Activated CD4-positive, alpha-beta T cell treated with anti-CD3 and anti-CD28 coated beads, Interleukin-2, amount 50 U/mL, for 24 hours (primary cell): ENCODE results near the gene REV1.
"Not testable (repeated sequence)": the region's sequence is repeated elsewhere in the genome, so short reads cannot be mapped to it uniquely, and the experiment has no call there.

Experiments used
- DNase-seq, 2 donors: peaks; one replicate each; pipeline ENCODE4 v3.0.0-alpha.2; 2020; ENCODE audit warnings: low read depth in 1 of 2, low spot score in 1 of 2

REV1 gene

DNA sequence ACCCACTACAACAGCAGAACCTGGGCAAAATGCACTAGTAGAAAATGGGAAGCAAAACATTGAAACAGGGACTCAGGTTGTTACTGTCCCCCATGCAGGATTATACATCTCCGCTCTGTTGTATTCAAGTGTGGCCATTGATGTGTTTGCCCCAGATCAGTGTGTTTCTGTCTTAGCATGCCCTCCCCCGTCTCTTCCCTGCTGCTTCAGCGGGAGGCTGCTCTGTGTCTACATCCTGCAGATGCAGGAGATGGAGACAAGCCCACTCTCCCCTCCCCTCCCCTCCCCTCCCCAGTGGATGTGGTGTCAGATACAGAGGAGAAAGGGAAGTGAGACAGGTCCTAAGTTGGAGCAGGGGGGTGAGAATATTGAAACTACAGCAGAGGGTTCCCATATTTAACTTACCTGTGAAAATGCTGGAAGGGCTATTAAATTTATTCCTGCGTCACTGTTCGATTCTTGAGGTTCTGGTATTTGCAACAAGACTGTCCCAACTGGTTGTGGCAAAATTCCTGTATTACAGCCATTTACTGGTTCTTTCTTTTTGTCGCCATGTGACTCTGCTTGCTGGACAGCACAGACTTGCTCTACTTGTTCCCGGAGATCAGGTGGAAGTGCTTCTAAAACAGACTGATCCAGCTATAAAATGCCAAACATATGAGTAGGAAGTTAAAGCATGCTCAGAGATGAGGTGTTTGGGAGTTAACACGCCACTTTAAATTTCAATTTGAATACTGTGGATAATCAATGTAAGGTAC lies 85.6 kb downstream of the REV1 start:
- DNase-seq: no peak

- no peak for DNase-seq
These were observed 86.3 kb downstream of the REV1 start for GRCh38 chr2:99403524-99403923.

GRCh38 chr2:99403084-99403483 lies 86.7 kb downstream of the REV1 start:
- DNase-seq: no peak

GRCh38 chr2:99401841-99402240 lies 88.0 kb downstream of the REV1 start:
- DNase-seq: no peak

DNA sequence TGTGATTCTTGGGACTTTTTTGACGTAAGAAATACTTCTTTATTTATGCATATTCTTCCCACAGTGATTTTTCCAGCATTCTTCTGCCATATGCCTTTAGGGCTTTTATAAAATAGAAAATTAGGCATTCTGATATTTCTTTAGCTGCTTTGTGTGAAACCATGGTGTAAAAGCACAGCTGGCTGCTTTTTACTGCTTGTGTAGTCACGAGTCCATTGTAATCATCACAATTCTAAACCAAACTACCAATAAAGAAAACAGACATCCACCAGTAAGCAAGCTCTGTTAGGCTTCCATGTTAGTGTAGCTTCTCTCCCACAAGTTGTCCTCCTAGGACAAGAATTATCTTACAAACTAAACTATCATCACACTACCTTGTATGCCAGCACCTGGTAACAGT lies 90.0 kb downstream of the REV1 start:
- DNase-seq: no peak

- no peak for DNase-seq
These were observed 90.8 kb downstream of the REV1 start for GRCh38 chr2:99399063-99399462.

DNA sequence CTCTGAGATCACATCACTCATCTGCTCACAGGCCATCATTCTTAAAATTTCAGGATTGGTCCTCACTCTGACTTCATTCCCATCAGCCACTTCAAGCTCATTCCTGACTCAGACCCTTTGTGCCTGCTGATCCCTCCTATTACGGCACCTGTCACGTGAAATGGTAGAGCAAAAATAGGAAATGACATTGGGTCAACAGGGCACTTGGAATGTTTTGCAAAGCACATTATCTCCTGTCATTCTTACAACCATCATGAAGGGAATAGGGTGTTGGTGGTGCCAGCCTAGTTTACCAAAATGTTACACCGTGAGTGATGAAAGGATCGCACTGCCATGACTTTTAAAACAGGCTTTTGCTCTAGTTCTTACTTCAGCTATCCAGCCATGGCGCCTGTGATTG lies 91.5 kb downstream of the REV1 start:
- no peak for DNase-seq

- no peak for DNase-seq
These were observed 92.4 kb downstream of the REV1 start for GRCh38 chr2:99397266-99397920.

DNA sequence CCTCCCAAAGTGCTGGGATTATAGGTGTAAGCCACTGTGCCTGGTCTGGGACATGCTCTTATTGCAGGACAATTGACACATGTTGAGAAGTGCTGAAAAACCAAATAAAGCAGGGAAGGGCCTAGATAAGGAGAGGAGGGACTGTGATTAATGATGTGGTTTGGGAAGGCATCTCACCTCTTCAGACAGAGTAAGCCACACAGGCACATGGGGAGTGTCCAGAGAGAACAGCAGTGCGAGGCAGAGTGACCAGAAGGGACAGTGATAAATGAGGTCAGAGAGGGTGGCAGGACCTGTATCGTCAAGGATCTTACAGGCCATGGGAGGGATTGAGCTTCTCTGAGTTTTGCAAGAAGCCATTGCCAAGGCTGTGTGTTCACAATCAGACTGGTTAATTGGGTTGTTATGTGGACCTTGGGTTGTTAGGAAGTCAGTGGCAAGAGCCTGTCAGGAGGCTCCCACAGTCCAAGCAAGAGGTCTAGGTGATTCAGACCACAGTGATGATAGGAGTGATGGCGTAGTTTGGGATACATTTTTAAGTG lies 94.2 kb downstream of the REV1 start:
- DNase-seq: no peak

- no peak for DNase-seq
These were observed 99.9 kb downstream of the REV1 start for GRCh38 chr2:99389946-99390345.

DNA sequence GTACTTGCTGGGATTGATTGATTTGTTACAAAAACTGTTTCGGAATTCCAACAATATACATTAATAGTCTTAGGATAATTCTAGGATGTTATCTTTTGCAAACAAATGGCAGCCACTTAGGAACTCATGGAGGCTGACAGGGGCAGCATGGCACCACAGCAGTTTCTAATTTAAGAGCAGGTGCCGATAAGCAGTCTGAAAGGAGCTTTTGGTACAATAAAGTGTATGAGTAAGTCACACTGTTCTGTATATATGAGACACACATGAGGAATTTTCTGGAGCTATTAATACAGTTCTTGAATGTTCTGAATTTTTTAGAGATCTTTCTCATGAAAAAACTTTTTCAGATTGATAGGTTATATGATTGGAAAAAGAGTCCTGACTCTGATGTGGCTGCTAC lies 100.4 kb downstream of the REV1 start:
- DNase-seq: no peak

DNA sequence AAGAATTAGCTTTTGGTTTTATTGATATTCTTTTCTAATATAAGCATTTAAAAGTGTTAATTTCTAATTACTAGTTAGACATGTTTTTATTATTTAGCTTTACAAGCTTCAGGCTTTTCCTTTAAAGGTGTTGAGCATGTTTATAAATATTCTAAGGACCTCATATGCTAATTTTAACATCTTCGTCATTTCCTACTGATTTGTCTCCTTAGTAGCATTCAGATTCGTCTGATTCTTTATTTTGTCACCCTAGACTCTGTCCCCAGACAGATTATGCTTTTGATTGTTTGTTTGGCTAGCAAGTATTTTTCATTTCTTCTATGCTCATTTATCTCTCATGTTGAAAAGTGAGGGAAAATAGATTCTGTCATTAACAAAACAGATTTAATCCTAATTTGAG lies 100.9 kb downstream of the REV1 start:
- no peak for DNase-seq

DNA sequence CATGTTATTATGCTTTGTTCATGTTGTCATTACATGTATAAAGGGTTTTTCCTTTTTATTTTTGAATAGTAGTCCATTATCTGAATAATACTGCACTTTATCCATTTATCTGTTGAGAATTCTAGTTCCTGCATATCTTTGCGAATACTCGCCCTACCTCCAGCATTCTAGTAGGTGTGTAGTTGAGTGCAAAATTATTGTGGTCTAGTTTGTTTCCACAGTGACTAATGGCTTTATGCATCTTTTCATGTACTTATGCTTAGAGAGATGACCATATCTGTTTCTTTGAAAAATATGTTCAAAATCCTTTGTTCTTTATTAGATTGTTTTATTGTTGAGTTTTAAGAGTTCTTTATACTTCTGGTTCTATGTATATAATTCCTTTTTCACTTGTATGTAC lies 103.8 kb downstream of the REV1 start:
- no peak for DNase-seq

- DNase-seq: no peak
These were observed 107.7 kb downstream of the REV1 start for GRCh38 chr2:99382143-99382542.

DNA sequence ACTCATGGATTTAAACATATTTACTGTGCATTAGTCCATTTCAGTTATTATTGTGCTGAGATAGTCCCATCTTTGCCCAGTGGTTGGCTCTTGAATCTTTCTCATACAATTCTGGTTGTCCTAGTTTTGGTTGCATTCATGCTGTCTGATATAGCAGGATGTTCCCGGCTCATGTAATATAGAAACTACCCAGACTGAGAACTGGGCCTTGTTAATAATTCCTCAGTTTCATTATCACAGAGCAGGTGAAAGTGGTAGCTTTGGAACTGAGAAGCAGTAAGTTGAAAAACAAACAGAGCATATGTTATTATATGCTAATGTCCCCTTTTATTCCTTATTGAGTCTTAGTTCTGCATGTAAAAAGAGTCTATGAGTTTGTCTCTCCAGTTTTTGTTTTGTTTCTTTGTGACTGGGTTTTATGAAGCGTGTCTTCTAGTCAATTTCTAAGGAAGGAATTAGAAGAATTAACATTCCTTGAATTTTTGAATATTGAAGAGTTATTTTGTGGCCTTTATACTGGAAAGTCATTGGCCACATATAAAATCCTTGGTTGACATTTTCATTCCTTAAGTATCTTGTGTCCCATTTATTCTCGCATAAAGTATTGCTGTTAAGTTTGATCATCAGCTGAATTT lies 109.3 kb downstream of the REV1 start:
- DNase-seq: no peak

- DNase-seq: no peak
These were observed 111.9 kb downstream of the REV1 start for GRCh38 chr2:99377879-99378278.

GRCh38 chr2:99376254-99376864 lies 113.5 kb downstream of the REV1 start:
- no peak for DNase-seq

DNA sequence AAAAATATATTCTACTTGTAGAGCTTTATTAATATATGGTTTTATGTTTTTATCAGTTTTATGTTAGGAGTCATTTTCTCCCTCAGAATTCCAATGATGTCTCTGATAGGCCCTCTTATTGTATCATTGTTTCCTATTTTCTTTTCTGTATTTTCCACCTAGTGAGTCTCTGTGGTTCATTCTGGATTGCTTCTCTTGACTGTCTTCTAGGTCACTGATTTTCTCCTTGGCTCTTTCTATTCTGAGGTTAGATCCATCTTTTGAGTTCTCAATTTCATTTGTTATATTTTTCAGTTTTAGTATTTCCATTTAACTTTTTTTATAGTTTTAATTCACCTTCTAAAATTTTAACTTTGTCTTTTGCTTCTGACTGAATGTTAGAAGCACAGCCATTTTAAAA lies 115.1 kb downstream of the REV1 start:
- DNase-seq: no peak

DNA sequence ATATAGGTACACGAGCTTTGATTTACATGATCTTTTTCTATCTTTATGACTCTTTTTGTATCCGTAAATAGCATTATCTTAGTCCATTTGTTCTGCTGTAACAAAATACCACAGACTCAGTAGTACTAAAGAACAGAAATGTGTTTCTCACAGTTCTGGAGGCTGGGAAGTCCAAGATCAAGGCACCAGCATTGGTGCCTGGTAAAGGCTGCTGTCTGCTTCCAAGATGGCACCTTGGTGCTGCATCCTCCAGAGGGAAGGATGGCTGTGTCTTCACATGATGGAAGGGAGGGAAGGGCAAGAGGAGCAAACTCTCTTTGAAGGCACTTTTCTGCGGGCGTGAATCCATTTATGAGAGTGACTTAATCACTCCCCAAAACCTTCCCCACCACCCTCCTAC lies 116.7 kb downstream of the REV1 start:
- no peak for DNase-seq

DNA sequence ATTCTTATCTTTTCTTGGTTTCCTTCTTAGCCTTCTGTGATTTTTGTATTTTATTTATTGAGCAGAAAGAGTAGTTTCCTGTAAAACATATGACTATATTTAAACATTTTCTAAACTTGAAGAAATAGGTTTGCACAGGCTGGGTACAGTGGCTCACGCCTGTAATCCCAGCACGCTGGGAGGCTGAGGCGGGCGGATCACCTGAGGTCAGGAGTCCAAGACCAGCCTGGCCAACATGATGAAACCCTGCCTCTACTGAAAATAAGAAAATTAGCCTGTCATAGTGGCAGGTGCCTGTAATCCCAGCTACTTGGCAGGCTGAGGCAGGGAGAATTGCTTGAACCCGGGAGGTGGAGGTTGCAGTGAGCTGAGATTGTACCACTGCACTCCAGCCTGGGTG lies 121.0 kb downstream of the REV1 start:
- DNase-seq: not testable (repeated sequence)

- DNase-seq: no peak
These were observed 124.2 kb downstream of the REV1 start for GRCh38 chr2:99365661-99366060.

DNA sequence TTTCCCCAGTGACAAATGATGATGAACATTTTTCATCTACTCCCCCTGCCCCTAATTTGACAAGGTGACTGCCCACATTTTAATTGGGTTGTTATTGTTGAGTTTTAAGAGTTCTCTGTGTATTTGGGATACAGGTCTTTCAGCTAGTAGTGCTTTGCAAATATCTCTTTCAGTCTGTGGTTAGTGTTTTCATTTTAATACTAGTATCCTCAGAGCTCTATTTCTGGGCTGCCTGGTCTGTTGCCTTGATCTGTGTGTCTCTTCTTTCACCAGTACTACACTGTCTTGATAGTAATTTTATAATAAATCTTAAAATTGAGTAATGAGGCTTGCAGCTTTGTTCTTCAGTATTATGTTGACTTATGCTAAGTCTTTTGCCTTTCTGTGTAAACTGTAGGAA lies 133.0 kb downstream of the REV1 start:
- no peak for DNase-seq
